HEK293 (cell line): ENCODE data around the gene YPEL4.

Experiments used
- CTCF ChIA-PET: fragments of 350-600 bp; formaldehyde crosslinking; extraction: SDS; loops from one replicate; lab custom pipeline; 2021; ENCODE audit warnings: antibody characterized with exemption; lab: Yijun Ruan, JAX
- POLR2A ChIA-PET: fragments of 300-600 bp; formaldehyde crosslinking; extraction: SDS; loops from one replicate; lab custom pipeline; 2020; ENCODE audit warnings: antibody characterized with exemption, inconsistent platforms; lab: Yijun Ruan, JAX
- H3K27ac ChIP-seq: fragments of 200-500 bp; sonication (Bioruptor generic); 2 replicates; pipeline ENCODE4 v1.5.1; 2014; ENCODE audit warnings: low read depth, low read length, control low read depth, inconsistent platforms; ENCODE audit errors: extremely low read depth
- H3K36me3 ChIP-seq, 2 experiments: fragments of 200-500 bp in 1 of 2; sonication (Bioruptor generic) in 1 of 2; 1 replicate in 1 of 2; 2 replicates in 1 of 2; pipeline ENCODE4 v1.5.1; 2014 to 2017; ENCODE audit warnings: inconsistent platforms in 2 of 2, low read length in 2 of 2; ENCODE audit not compliant: control insufficient read depth in 2 of 2, insufficient read depth in 1 of 2
- H3K4me1 ChIP-seq: fragments of 200-500 bp; sonication (Bioruptor generic); 2 replicates; pipeline ENCODE4 v1.5.1; 2014; ENCODE audit warnings: mild to moderate bottlenecking, low read length, inconsistent platforms; ENCODE audit not compliant: control insufficient read depth, insufficient read depth
- H3K4me3 ChIP-seq: 2 replicates; pipeline ENCODE4 v1.5.1; 2011; ENCODE audit warnings: low read depth, mild to moderate bottlenecking, control low read depth, low read length, moderate library complexity
- H3K9me3 ChIP-seq: fragments of 200-500 bp; sonication (Bioruptor generic); 2 replicates; pipeline ENCODE4 v1.5.1; 2014; ENCODE audit warnings: low read depth, low read length, inconsistent platforms; ENCODE audit not compliant: control insufficient read depth, insufficient read depth
- GLIS1 ChIP-seq: fragments of 450-650 bp; formaldehyde crosslinking; IDR thresholded peaks from 2 replicates; pipeline ENCODE4 v1.5.1; 2016; ENCODE audit warnings: missing biosample characterization, missing genetic modification characterization
- KLF1 ChIP-seq: fragments of 450-650 bp; formaldehyde crosslinking; IDR thresholded peaks from 2 replicates; pipeline ENCODE4 v1.5.1; 2016; ENCODE audit warnings: missing biosample characterization, missing genetic modification characterization
- WT1 ChIP-seq: fragments of 450-650 bp; formaldehyde crosslinking; IDR thresholded peaks from 2 replicates; pipeline ENCODE4 v1.5.1; 2016; ENCODE audit warnings: missing biosample characterization, missing genetic modification characterization
- ZBTB1 ChIP-seq: fragments of 450-650 bp; formaldehyde crosslinking; IDR thresholded peaks from 2 replicates; pipeline ENCODE4 v1.5.1; 2016; ENCODE audit warnings: missing biosample characterization, missing genetic modification characterization
- ZNF157 ChIP-seq: fragments of 450-650 bp; formaldehyde crosslinking; IDR thresholded peaks from 2 replicates; pipeline ENCODE4 v1.5.1; 2016; ENCODE audit warnings: missing biosample characterization, missing genetic modification characterization
- ZNF175 ChIP-seq: fragments of 450-650 bp; formaldehyde crosslinking; IDR thresholded peaks from 2 replicates; pipeline ENCODE4 v1.5.1; 2016; ENCODE audit warnings: missing biosample characterization, missing genetic modification characterization
- ZNF223 ChIP-seq: fragments of 450-650 bp; formaldehyde crosslinking; IDR thresholded peaks from 2 replicates; pipeline ENCODE4 v1.5.1; 2016; ENCODE audit warnings: missing biosample characterization, missing genetic modification characterization
- ZNF266 ChIP-seq: fragments of 450-650 bp; formaldehyde crosslinking; IDR thresholded peaks from 2 replicates; pipeline ENCODE4 v1.5.1; 2016; ENCODE audit warnings: missing biosample characterization, missing genetic modification characterization, low read depth
- ZNF366 ChIP-seq: fragments of 450-650 bp; formaldehyde crosslinking; conservative IDR thresholded peaks from 2 replicates; pipeline ENCODE4 v1.5.1; 2016; ENCODE audit warnings: missing biosample characterization, missing genetic modification characterization
- ZNF571 ChIP-seq: fragments of 450-650 bp; formaldehyde crosslinking; IDR thresholded peaks from 2 replicates; pipeline ENCODE4 v1.5.0; 2017; ENCODE audit warnings: missing biosample characterization, missing genetic modification characterization
- ZNF585B ChIP-seq: fragments of 450-650 bp; formaldehyde crosslinking; IDR thresholded peaks from 2 replicates; pipeline ENCODE4 v1.5.1; 2016; ENCODE audit warnings: missing biosample characterization, missing genetic modification characterization
- ZNF664 ChIP-seq: fragments of 450-650 bp; formaldehyde crosslinking; IDR thresholded peaks from 2 replicates; pipeline ENCODE4 v1.5.1; 2016; ENCODE audit warnings: missing biosample characterization, missing genetic modification characterization
- ZNF776 ChIP-seq: fragments of 450-650 bp; formaldehyde crosslinking; IDR thresholded peaks from 2 replicates; pipeline ENCODE4 v1.5.0; 2017; ENCODE audit warnings: missing biosample characterization, missing genetic modification characterization, borderline replicate concordance
- ZNF830 ChIP-seq: fragments of 450-650 bp; IDR thresholded peaks from 2 replicates; pipeline ENCODE4 v1.5.0; 2018; ENCODE audit warnings: missing biosample characterization, missing genetic modification characterization, low read depth, mild to moderate bottlenecking, moderate library complexity
- ZNF837 ChIP-seq: fragments of 450-650 bp; formaldehyde crosslinking; IDR thresholded peaks from 2 replicates; pipeline ENCODE4 v1.5.1; 2016; ENCODE audit warnings: missing biosample characterization, missing genetic modification characterization
- ZSCAN23 ChIP-seq: fragments of 450-650 bp; formaldehyde crosslinking; IDR thresholded peaks from 2 replicates; pipeline ENCODE4 v1.5.1; 2016; ENCODE audit warnings: missing biosample characterization, missing genetic modification characterization
- TF ChIP-seq, protein P1 (sequence below): fragments of 450-650 bp; formaldehyde crosslinking; IDR thresholded peaks from 2 replicates; pipeline ENCODE4 v1.5.1; 2016; ENCODE audit warnings: missing biosample characterization, missing genetic modification characterization, low read depth
- TF ChIP-seq, protein P2 (sequence below): fragments of 450-650 bp; formaldehyde crosslinking; IDR thresholded peaks from 2 replicates; pipeline ENCODE4 v1.5.1; 2016; ENCODE audit warnings: missing biosample characterization, missing genetic modification characterization
- TF ChIP-seq, protein P3 (sequence below): fragments of 450-650 bp; formaldehyde crosslinking; IDR thresholded peaks from 2 replicates; pipeline ENCODE4 v1.5.1; 2016; ENCODE audit warnings: missing biosample characterization, missing genetic modification characterization
- TF ChIP-seq, protein P4 (sequence below): fragments of 450-650 bp; formaldehyde crosslinking; IDR thresholded peaks from 2 replicates; pipeline ENCODE4 v1.5.1; 2017; ENCODE audit warnings: missing biosample characterization, missing genetic modification characterization
- TF ChIP-seq, protein P5 (sequence below): fragments of 450-650 bp; formaldehyde crosslinking; IDR thresholded peaks from 2 replicates; pipeline ENCODE4 v1.5.1; 2017; ENCODE audit warnings: missing biosample characterization, missing genetic modification characterization

Gene YPEL4

DNA sequence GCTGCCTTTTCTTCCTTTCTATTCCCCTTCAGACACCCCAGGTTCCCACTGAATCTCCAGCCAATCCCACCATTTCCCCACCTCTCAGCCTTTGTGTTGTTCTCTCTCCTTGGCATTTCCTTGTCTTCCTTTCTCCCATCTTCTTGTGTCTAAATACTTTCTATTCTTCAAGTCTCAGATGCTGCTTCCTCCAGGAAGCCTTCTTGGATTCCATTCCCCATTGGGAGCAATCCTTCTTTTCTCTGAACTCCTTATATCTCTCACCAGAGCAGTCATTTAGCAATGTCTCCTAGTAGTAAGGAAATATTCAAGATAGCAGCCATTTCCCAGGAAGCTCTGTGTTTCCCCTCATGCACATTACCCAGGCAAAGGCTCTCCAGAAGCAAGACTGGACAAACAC, 15.4 kb downstream of the YPEL4 start:
- Histone ChIP-seq H3K27ac (no peak overlapping the region), H3K4me3 (no peak overlapping the region), H3K9me3 (no peaks in the 10 kb centered on the region), H3K36me3 (no peaks in the 10 kb centered on the region), H3K4me1 (no peaks in the 10 kb centered on the region; the same call in 1 of the 2 replicates)
- POLR2A ChIA-PET, result interaction anchor here (0.6 kb wide), 1 partner anchor 1530 kb away, joined by 3 read pairs; no protein-coding TSS in a partner anchor
- CTCF ChIA-PET, result interaction anchor here (3.2 kb wide), 1 partner anchor 11 kb away, joined by 21 read pairs; no protein-coding TSS in a partner anchor
- TF ChIP-seq, protein P1, sequence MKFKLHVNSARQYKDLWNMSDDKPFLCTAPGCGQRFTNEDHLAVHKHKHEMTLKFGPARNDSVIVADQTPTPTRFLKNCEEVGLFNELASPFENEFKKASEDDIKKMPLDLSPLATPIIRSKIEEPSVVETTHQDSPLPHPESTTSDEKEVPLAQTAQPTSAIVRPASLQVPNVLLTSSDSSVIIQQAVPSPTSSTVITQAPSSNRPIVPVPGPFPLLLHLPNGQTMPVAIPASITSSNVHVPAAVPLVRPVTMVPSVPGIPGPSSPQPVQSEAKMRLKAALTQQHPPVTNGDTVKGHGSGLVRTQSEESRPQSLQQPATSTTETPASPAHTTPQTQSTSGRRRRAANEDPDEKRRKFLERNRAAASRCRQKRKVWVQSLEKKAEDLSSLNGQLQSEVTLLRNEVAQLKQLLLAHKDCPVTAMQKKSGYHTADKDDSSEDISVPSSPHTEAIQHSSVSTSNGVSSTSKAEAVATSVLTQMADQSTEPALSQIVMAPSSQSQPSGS (tag by site-specific recombination), result no peak
- TF ChIP-seq, protein P2, sequence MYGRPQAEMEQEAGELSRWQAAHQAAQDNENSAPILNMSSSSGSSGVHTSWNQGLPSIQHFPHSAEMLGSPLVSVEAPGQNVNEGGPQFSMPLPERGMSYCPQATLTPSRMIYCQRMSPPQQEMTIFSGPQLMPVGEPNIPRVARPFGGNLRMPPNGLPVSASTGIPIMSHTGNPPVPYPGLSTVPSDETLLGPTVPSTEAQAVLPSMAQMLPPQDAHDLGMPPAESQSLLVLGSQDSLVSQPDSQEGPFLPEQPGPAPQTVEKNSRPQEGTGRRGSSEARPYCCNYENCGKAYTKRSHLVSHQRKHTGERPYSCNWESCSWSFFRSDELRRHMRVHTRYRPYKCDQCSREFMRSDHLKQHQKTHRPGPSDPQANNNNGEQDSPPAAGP, result no peak
- TF ChIP-seq ZNF664 (tag by site-specific recombination) (no peak), KLF1 (tag by site-specific recombination) (no peak), ZNF175 (tag by site-specific recombination) (no peak)
- TF ChIP-seq, all 188 proteins: peak for 0

DNA sequence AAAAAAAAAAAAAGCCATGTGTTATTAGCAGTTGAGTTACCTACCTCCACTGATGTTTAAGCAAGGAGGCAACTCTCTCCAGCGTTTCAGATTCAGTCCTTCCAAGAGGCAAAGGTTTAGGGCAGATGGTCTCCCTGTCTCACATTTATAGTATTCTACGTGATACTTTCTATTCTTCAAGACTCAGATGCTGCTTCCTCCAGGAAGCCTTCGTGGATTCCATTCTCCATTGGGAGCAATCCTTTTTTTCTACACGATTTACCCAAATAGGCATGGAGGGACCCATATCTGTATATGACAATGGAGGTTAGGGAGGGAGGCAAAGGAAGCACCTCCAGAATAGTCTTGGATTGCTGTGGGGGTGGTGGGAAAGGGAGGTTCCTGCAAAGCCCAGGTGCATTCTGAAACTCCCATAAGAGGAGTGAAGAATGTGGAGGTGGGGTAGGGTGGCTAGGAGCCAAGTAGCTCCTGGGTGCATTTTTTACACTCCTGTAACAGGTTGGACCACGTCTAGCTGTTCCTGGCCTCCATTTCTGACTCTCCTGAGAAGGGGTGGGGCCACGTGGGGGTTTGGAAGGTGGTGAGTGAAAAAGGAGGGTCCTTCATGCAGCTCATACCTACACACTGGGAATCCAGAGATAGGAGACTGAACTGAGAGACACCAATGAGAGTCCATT, 16.2 kb downstream of the YPEL4 start:
- no peaks in the 10 kb centered on the region; the same call in 1 of the 2 replicates for H3K4me1 ChIP-seq
- TF ChIP-seq, protein P3, sequence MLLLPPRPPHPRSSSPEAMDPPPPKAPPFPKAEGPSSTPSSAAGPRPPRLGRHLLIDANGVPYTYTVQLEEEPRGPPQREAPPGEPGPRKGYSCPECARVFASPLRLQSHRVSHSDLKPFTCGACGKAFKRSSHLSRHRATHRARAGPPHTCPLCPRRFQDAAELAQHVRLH (tag by site-specific recombination), result no peak
- TF ChIP-seq ZBTB1 (tag by site-specific recombination) (no peak), WT1 (tag by site-specific recombination) (no peak), ZNF157 (tag by site-specific recombination) (no peak), GLIS1 (no peak), ZNF223 (tag by site-specific recombination) (no peak)
- TF ChIP-seq, all 188 proteins: peak for 0
- ChIA-PET CTCF (interaction anchor here (0.6 to 3.2 kb wide), 3 partner anchors 11 to 994 kb away, joined by 3 to 21 read pairs (median 3); no protein-coding TSS in a partner anchor), POLR2A (interaction anchor here (0.6 kb wide), 1 partner anchor 1530 kb away, joined by 3 read pairs; no protein-coding TSS in a partner anchor)
- Histone ChIP-seq H3K9me3 (no peaks in the 10 kb centered on the region), H3K36me3 (no peaks in the 10 kb centered on the region), H3K27ac (no peak overlapping the region), H3K4me3 (no peak overlapping the region)

- TF ChIP-seq ZNF366 (tag by site-specific recombination), result no peak
- TF ChIP-seq ZNF837 (tag by site-specific recombination), result no peak
- TF ChIP-seq ZNF266 (tag by site-specific recombination), result no peak
- ChIA-PET POLR2A (no interaction called here), CTCF (interaction anchor here (0.6 to 2.1 kb wide), 4 partner anchors 9 to 64 kb away, joined by 3 to 6 read pairs (median 4); no protein-coding TSS in a partner anchor)
- no peaks in the 10 kb centered on the region for H3K36me3 ChIP-seq
- no peaks in the 10 kb centered on the region for H3K4me1 ChIP-seq
- no peak overlapping the region for H3K27ac ChIP-seq
- H3K4me3 ChIP-seq, result no peak overlapping the region
- H3K9me3 ChIP-seq, result no peaks in the 10 kb centered on the region
Observed at GRCh38 chr11:57632116-57632515, 17.6 kb downstream of the YPEL4 start.

GRCh38 chr11:57630171-57630570, 19.5 kb downstream of the YPEL4 start:
- ChIA-PET POLR2A (no interaction called here), CTCF (interaction anchor here (0.6 to 2.1 kb wide), 5 partner anchors 11 to 280 kb away, joined by 3 to 6 read pairs (median 5); no protein-coding TSS in a partner anchor)
- Histone ChIP-seq H3K4me1 (no peaks in the 10 kb centered on the region), H3K4me3 (no peak overlapping the region), H3K27ac (no peak overlapping the region), H3K36me3 (no peaks in the 10 kb centered on the region), H3K9me3 (no peaks in the 10 kb centered on the region)
- no peak for TF ChIP-seq ZNF585B
- TF ChIP-seq ZSCAN23 (tag by site-specific recombination), result no peak
- TF ChIP-seq ZNF571 (tag by site-specific recombination), result no peak
- TF ChIP-seq, protein P3 (tag by site-specific recombination), result no peak
- no peak for TF ChIP-seq ZNF776 (tag by site-specific recombination)
- no peak for TF ChIP-seq ZNF664 (tag by site-specific recombination)
- TF ChIP-seq ZNF830 (tag by site-specific recombination), result no peak
- TF ChIP-seq, protein P4, sequence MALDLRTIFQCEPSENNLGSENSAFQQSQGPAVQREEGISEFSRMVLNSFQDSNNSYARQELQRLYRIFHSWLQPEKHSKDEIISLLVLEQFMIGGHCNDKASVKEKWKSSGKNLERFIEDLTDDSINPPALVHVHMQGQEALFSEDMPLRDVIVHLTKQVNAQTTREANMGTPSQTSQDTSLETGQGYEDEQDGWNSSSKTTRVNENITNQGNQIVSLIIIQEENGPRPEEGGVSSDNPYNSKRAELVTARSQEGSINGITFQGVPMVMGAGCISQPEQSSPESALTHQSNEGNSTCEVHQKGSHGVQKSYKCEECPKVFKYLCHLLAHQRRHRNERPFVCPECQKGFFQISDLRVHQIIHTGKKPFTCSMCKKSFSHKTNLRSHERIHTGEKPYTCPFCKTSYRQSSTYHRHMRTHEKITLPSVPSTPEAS, result no peak
- TF ChIP-seq, protein P5, sequence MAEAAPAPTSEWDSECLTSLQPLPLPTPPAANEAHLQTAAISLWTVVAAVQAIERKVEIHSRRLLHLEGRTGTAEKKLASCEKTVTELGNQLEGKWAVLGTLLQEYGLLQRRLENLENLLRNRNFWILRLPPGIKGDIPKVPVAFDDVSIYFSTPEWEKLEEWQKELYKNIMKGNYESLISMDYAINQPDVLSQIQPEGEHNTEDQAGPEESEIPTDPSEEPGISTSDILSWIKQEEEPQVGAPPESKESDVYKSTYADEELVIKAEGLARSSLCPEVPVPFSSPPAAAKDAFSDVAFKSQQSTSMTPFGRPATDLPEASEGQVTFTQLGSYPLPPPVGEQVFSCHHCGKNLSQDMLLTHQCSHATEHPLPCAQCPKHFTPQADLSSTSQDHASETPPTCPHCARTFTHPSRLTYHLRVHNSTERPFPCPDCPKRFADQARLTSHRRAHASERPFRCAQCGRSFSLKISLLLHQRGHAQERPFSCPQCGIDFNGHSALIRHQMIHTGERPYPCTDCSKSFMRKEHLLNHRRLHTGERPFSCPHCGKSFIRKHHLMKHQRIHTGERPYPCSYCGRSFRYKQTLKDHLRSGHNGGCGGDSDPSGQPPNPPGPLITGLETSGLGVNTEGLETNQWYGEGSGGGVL, result no peak
